Hepatocyte (in vitro differentiated cells): Measurements from ENCODE around the gene MN1.

Experiments used
- CTCF ChIP-seq: fragments of 200-600 bp; sonication (generic); IDR thresholded peaks from 2 replicates; pipeline ENCODE4 v1.5.1; 2016; ENCODE audit warnings: antibody characterized with exemption, mild to moderate bottlenecking; ENCODE audit not compliant: poor library complexity
- EZH2phosphoT487 ChIP-seq: fragments of 200-600 bp; sonication (generic); IDR thresholded peaks from one replicate; pipeline ENCODE4 v1.6.1; 2018; ENCODE audit warnings: antibody characterized with exemption, mild to moderate bottlenecking, low read depth, moderate library complexity; ENCODE audit not compliant: unreplicated experiment, severe bottlenecking

- TF ChIP-seq CTCF (no peak), EZH2phosphoT487 (no peak)
Measured at GRCh38 chr22:27846910-27847309, 45.4 kb upstream of the MN1 start.
